ENCODE measurements around the gene MTARC2. TPM values are rescaled to one million over a fixed set of nuclear protein-coding genes. Genes with fewer than 3 reads are reported as not detected.
A peak's percentile ranks its signal among the peaks of the same experiment; 100 is the strongest.

MTARC2 gene
- total and polyA plus RNA-seq, 4 donors = 10.8 to 26.4 (median 21.2) TPM

GRCh38 chr1:220761688-220762427, 13.7 kb downstream of the MTARC2 start:
- Histone ChIP-seq H3K36me3 (ENCODE audit: control insufficient read depth, insufficient read depth, low read length) (peaks cover 16% of the 10 kb centered on the region), H3K4me1 (ENCODE audit: control insufficient read depth, insufficient read depth, low read length) (no peaks in the 10 kb centered on the region), H3K9me3 (ENCODE audit: control insufficient read depth, insufficient read depth, low read length) (no peaks in the 10 kb centered on the region), H3K4me3 (ENCODE audit: low read depth, low read length) (no peak overlapping the region), H3K27ac (ENCODE audit: low read depth, low read length) (no peak overlapping the region), H3K27me3 (ENCODE audit: control insufficient read depth, insufficient read depth, low read length) (no peaks in the 10 kb centered on the region)
- DNase-seq (ENCODE audit: low read depth in 4 of 6, low spot score in 6 of 6) = no peak
- WGBS (ENCODE audit: insufficient coverage) = 92% methylated on average over 4 of the region's 7 CpGs

GRCh38 chr1:220764757-220765156, 16.6 kb downstream of the MTARC2 start:
- WGBS (ENCODE audit: insufficient coverage) = 95% methylated on average over 2 of the region's 3 CpGs
- no peaks in the 10 kb centered on the region for H3K27me3 ChIP-seq (ENCODE audit: control insufficient read depth, insufficient read depth, low read length)
- no peaks in the 10 kb centered on the region for H3K9me3 ChIP-seq (ENCODE audit: control insufficient read depth, insufficient read depth, low read length)
- DNase-seq (ENCODE audit: low read depth in 4 of 6, low spot score in 6 of 6) = no peak
- peaks cover 20% of the 10 kb centered on the region for H3K36me3 ChIP-seq (ENCODE audit: control insufficient read depth, insufficient read depth, low read length)
- H3K4me3 ChIP-seq (ENCODE audit: low read depth, low read length) = no peak overlapping the region
- no peak overlapping the region for H3K27ac ChIP-seq (ENCODE audit: low read depth, low read length)
- no peaks in the 10 kb centered on the region for H3K4me1 ChIP-seq (ENCODE audit: control insufficient read depth, insufficient read depth, low read length)

- Histone ChIP-seq H3K36me3 (ENCODE audit: control insufficient read depth, insufficient read depth, low read length) (peaks cover 21% of the 10 kb centered on the region), H3K4me1 (ENCODE audit: control insufficient read depth, insufficient read depth, low read length) (no peaks in the 10 kb centered on the region), H3K27me3 (ENCODE audit: control insufficient read depth, insufficient read depth, low read length) (no peaks in the 10 kb centered on the region), H3K4me3 (ENCODE audit: low read depth, low read length) (no peak overlapping the region), H3K9me3 (ENCODE audit: control insufficient read depth, insufficient read depth, low read length) (no peaks in the 10 kb centered on the region), H3K27ac (ENCODE audit: low read depth, low read length) (no peak overlapping the region)
- DNase-seq (ENCODE audit: low read depth in 4 of 6, low spot score in 6 of 6) = no peak
- 75% methylated on average over 4 of the region's 8 CpGs for WGBS (ENCODE audit: insufficient coverage)
These were observed 19.4 kb downstream of the MTARC2 start for GRCh38 chr1:220767312-220768125.

GRCh38 chr1:220768126-220768601, 20.0 kb downstream of the MTARC2 start:
- Histone ChIP-seq H3K4me3 (ENCODE audit: low read depth, low read length) (no peak overlapping the region), H3K27ac (ENCODE audit: low read depth, low read length) (no peak overlapping the region), H3K36me3 (ENCODE audit: control insufficient read depth, insufficient read depth, low read length) (peaks cover 15% of the 10 kb centered on the region), H3K4me1 (ENCODE audit: control insufficient read depth, insufficient read depth, low read length) (no peaks in the 10 kb centered on the region), H3K9me3 (ENCODE audit: control insufficient read depth, insufficient read depth, low read length) (no peaks in the 10 kb centered on the region), H3K27me3 (ENCODE audit: control insufficient read depth, insufficient read depth, low read length) (no peaks in the 10 kb centered on the region)
- no peak for DNase-seq (ENCODE audit: low read depth in 4 of 6, low spot score in 6 of 6)
- 90% methylated on average over 5 of the region's 5 CpGs for WGBS (ENCODE audit: insufficient coverage)

- WGBS (ENCODE audit: insufficient coverage) = 96% methylated on average over 13 of the region's 13 CpGs
- DNase-seq (ENCODE audit: low read depth in 4 of 6, low spot score in 6 of 6) = no peak
- Histone ChIP-seq H3K27ac (ENCODE audit: low read depth, low read length) (no peak overlapping the region), H3K36me3 (ENCODE audit: control insufficient read depth, insufficient read depth, low read length) (peaks cover 15% of the 10 kb centered on the region), H3K9me3 (ENCODE audit: control insufficient read depth, insufficient read depth, low read length) (no peaks in the 10 kb centered on the region), H3K4me1 (ENCODE audit: control insufficient read depth, insufficient read depth, low read length) (no peaks in the 10 kb centered on the region), H3K27me3 (ENCODE audit: control insufficient read depth, insufficient read depth, low read length) (no peaks in the 10 kb centered on the region), H3K4me3 (ENCODE audit: low read depth, low read length) (no peak overlapping the region)
These were observed 21.1 kb downstream of the MTARC2 start for GRCh38 chr1:220769205-220769604.

- peaks cover 8% of the 10 kb centered on the region for H3K36me3 ChIP-seq (ENCODE audit: control insufficient read depth, insufficient read depth, low read length)
- H3K9me3 ChIP-seq (ENCODE audit: control insufficient read depth, insufficient read depth, low read length) = no peaks in the 10 kb centered on the region
- no peak for DNase-seq (ENCODE audit: low read depth in 4 of 6, low spot score in 6 of 6)
- 89% methylated on average over 5 of the region's 15 CpGs for WGBS (ENCODE audit: insufficient coverage)
- no peaks in the 10 kb centered on the region for H3K4me1 ChIP-seq (ENCODE audit: control insufficient read depth, insufficient read depth, low read length)
- H3K27ac ChIP-seq (ENCODE audit: low read depth, low read length) = no peak overlapping the region
- H3K4me3 ChIP-seq (ENCODE audit: low read depth, low read length) = no peak overlapping the region
- no peaks in the 10 kb centered on the region for H3K27me3 ChIP-seq (ENCODE audit: control insufficient read depth, insufficient read depth, low read length)
These were observed 22.3 kb downstream of the MTARC2 start for GRCh38 chr1:220770245-220770913.

- Histone ChIP-seq H3K4me1 (ENCODE audit: control insufficient read depth, insufficient read depth, low read length) (no peaks in the 10 kb centered on the region), H3K27ac (ENCODE audit: low read depth, low read length) (no peak overlapping the region), H3K9me3 (ENCODE audit: control insufficient read depth, insufficient read depth, low read length) (no peaks in the 10 kb centered on the region), H3K4me3 (ENCODE audit: low read depth, low read length) (no peak overlapping the region), H3K36me3 (ENCODE audit: control insufficient read depth, insufficient read depth, low read length) (peaks cover 8% of the 10 kb centered on the region), H3K27me3 (ENCODE audit: control insufficient read depth, insufficient read depth, low read length) (no peaks in the 10 kb centered on the region)
- no peak for DNase-seq (ENCODE audit: low read depth in 4 of 6, low spot score in 6 of 6)
- WGBS (ENCODE audit: insufficient coverage) = 100% methylated on average over 1 of the region's 4 CpGs
These were observed 24.7 kb downstream of the MTARC2 start for GRCh38 chr1:220772846-220773245.

GRCh38 chr1:220775240-220775853, 27.2 kb downstream of the MTARC2 start:
- no peaks in the 10 kb centered on the region for H3K27me3 ChIP-seq (ENCODE audit: control insufficient read depth, insufficient read depth, low read length)
- H3K27ac ChIP-seq (ENCODE audit: low read depth, low read length) = no peak overlapping the region
- WGBS (ENCODE audit: insufficient coverage) = 58% methylated on average over 1 of the region's 8 CpGs
- no peaks in the 10 kb centered on the region for H3K9me3 ChIP-seq (ENCODE audit: control insufficient read depth, insufficient read depth, low read length)
- DNase-seq (ENCODE audit: low read depth in 4 of 6, low spot score in 6 of 6) = peak in 2 of 6 donors; percentile 47 to 62
- no peaks in the 10 kb centered on the region for H3K4me1 ChIP-seq (ENCODE audit: control insufficient read depth, insufficient read depth, low read length)
- no peak overlapping the region for H3K4me3 ChIP-seq (ENCODE audit: low read depth, low read length)
- H3K36me3 ChIP-seq (ENCODE audit: control insufficient read depth, insufficient read depth, low read length) = peaks cover 3% of the 10 kb centered on the region

GRCh38 chr1:220776254-220776653, 28.1 kb downstream of the MTARC2 start:
- no peak overlapping the region for H3K4me3 ChIP-seq (ENCODE audit: low read depth, low read length)
- H3K4me1 ChIP-seq (ENCODE audit: control insufficient read depth, insufficient read depth, low read length) = no peaks in the 10 kb centered on the region
- no peak for DNase-seq (ENCODE audit: low read depth in 4 of 6, low spot score in 6 of 6)
- no peaks in the 10 kb centered on the region for H3K27me3 ChIP-seq (ENCODE audit: control insufficient read depth, insufficient read depth, low read length)
- no peaks in the 10 kb centered on the region for H3K9me3 ChIP-seq (ENCODE audit: control insufficient read depth, insufficient read depth, low read length)
- no peak overlapping the region for H3K27ac ChIP-seq (ENCODE audit: low read depth, low read length)
- 80% methylated on average over 4 of the region's 7 CpGs for WGBS (ENCODE audit: insufficient coverage)
- no peaks in the 10 kb centered on the region for H3K36me3 ChIP-seq (ENCODE audit: control insufficient read depth, insufficient read depth, low read length)

Measured in spinal cord (tissue), 10 donors.